ENCODE data around the gene GAB4.
"Not testable (repeated sequence)": the region's sequence is repeated elsewhere in the genome, so short reads cannot be mapped to it uniquely, and the experiment has no call there.

GAB4 gene, protein sequence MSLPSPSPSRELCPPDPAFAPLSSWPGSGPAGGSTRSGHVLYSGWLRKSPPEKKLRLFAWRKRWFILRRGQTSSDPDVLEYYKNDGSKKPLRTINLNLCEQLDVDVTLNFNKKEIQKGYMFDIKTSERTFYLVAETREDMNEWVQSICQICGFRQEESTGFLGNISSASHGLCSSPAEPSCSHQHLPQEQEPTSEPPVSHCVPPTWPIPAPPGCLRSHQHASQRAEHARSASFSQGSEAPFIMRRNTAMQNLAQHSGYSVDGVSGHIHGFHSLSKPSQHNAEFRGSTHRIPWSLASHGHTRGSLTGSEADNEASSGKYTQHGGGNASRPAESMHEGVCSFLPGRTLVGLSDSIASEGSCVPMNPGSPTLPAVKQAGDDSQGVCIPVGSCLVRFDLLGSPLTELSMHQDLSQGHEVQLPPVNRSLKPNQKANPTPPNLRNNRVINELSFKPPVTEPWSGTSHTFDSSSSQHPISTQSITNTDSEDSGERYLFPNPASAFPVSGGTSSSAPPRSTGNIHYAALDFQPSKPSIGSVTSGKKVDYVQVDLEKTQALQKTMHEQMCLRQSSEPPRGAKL

DNA sequence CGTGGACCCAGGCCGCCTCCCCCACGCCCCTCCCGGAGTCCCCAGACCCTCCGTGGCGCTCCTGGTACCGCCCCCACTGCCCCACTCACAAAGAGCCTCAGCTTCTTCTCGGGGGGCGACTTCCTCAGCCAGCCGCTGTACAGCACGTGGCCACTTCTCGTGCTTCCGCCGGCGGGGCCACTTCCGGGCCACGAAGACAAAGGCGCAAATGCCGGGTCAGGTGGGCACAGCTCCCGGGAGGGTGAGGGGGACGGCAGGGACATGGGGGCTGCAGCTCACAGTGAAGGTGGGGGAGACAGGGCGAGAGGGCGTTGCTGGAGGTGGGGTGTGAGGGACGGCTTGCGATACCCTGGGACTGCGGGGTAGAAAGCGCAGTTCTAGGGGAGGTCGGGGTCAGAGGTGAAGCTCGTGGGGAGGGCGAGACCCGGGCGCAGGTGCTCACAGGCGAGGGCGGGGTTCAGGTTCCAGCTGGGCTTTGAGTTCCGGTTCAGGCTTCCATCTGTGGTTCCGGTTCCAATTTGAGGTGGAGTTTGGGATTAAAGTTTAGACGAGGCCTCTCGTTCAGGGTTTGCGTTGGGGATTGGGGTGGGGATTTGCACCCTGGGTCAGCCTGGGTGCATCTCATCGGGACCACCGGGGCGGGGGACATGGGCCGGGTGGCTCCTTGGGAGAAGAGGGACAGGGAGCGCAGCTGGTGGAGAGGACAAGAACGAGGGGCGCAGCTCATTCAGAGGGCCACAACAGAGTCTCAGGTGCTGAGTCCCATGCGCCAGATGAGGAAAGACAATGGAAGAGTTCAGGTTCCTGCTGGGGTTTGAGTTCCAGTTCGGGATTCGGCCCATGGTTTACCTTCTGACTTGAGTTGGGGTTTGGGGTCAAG lies at the start of gene GAB4:
GAB4 (minus strand) TSS at position 371 of the 880 bp plus-strand sequence; CDS start at position 263, 108 bp downstream.
- H3K4me3 ChIP-seq (ENCODE audit: low read depth, low read length) = no peak within 1 kb of the TSS
- TF ChIP-seq, protein P1, sequence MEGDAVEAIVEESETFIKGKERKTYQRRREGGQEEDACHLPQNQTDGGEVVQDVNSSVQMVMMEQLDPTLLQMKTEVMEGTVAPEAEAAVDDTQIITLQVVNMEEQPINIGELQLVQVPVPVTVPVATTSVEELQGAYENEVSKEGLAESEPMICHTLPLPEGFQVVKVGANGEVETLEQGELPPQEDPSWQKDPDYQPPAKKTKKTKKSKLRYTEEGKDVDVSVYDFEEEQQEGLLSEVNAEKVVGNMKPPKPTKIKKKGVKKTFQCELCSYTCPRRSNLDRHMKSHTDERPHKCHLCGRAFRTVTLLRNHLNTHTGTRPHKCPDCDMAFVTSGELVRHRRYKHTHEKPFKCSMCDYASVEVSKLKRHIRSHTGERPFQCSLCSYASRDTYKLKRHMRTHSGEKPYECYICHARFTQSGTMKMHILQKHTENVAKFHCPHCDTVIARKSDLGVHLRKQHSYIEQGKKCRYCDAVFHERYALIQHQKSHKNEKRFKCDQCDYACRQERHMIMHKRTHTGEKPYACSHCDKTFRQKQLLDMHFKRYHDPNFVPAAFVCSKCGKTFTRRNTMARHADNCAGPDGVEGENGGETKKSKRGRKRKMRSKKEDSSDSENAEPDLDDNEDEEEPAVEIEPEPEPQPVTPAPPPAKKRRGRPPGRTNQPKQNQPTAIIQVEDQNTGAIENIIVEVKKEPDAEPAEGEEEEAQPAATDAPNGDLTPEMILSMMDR (IDR thresholded peaks at IDR 0.05; ENCODE audit: low read depth, low read length) = no peak

DNA sequence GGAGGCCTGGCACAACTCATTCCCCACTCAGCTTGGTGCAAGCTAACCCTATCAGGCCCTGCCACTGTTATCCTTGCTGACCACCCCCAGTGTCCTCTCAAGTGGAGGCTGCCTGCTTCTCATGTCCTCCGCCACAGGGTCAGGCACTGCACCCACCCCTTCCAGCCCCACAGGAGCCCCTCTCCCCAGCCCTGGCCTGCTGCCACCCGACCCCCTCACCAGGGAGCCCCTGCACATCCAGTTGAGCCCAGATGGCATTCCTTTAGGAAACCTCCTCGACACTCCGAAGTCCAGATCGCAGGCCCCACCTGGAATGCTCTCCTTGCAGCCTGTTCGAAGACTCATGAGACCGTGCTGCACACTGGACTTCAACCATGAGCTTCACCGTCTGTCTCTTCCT lies 48.8 kb upstream of the GAB4 start:
- TF ChIP-seq, protein P1 (IDR thresholded peaks at IDR 0.05; ENCODE audit: low read depth, low read length) = no peak
- H3K4me3 ChIP-seq (ENCODE audit: low read depth, low read length) = no peak overlapping the region

DNA sequence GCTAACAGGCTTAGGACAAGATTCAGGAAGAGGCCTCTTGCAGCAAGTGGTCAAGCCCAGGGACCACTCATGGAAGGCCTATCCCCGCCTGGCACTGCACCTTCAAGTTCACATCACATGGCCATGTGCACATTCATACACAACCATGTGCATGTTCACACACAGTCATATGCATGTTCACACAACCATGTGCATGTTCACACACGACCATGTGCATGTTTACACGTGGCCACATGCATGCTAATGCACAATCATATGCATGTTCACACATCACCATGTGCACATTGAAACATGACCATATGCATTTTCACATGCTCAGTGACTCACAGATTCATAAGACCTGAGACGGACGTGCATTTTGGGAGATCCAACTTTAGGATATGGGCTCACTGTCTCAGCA lies 48.0 kb upstream of the GAB4 start:
- H3K4me3 ChIP-seq (ENCODE audit: low read depth, low read length) = no peak overlapping the region
- TF ChIP-seq, protein P1 (IDR thresholded peaks at IDR 0.05; ENCODE audit: low read depth, low read length) = no peak

GRCh38 chr22:17047656-17048055 lies 39.6 kb upstream of the GAB4 start:
- TF ChIP-seq, protein P1 (IDR thresholded peaks at IDR 0.05; ENCODE audit: low read depth, low read length) = no peak

DNA sequence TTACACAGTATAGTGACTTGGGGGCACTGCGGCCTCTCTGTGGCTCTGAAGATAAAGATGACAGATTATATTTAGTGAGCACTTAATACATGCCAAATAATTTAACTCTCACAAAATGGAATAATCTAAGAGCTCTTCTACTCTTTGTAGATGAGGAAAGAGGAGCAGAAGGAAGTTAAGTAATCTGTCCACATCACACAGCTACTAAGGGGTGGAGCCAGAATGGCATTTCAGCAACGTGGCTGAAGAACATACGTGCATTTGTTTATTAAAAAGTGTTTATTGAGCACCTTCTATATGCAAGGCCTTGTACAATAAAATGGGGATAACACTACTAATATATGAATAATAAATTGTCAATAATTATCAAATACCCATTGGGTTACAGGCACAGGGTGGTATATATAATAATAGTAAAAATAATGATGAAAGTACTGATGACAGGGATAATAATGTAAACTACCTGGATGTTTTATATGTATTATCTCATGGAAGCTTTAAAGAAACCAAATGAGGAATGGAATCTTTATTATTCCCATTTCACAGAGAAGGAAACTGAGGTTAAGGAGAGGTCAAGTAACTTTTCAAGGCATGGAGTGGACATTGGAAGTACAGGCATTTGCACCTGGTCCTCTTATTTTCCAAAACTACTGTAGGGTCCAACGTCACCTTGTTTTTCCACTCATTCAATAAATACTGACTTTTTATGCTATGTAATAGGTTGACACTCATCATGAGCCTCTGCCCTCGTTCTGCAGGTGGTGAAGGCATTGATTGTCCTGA lies 38.7 kb upstream of the GAB4 start:
- H3K4me3 ChIP-seq (ENCODE audit: low read depth, low read length) = no peak overlapping the region
- TF ChIP-seq, protein P1 (IDR thresholded peaks at IDR 0.05; ENCODE audit: low read depth, low read length) = no peak

More at GRCh38 chr22:17047656-17048055, 39.6 kb upstream of the GAB4 start:
- no peak overlapping the region for H3K4me3 ChIP-seq (ENCODE audit: low read depth, low read length)

DNA sequence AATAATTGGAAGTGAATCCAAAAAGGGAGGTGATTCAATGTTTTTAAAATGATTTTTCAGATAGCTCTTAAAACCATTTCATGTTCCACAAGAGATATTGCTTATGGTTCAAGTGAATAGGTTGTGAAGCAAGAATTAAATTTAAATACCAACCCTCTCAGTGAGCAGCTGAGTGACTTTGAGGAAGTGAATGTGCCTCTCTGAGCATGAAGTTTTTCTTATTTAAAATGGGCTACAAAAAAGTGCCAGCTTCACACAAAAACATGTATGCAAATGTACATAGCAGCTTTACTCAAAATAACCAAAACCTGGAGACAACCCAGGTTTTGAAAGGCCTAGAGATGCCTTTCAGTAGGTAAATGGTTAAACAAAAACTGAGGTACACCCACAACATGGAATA lies 35.5 kb upstream of the GAB4 start:
- no peak overlapping the region for H3K4me3 ChIP-seq (ENCODE audit: low read depth, low read length)
- TF ChIP-seq, protein P1 (IDR thresholded peaks at IDR 0.05; ENCODE audit: low read depth, low read length) = no peak

- not testable (repeated sequence) for H3K4me3 ChIP-seq (ENCODE audit: low read depth, low read length)
Measured at GRCh38 chr22:17036842-17037711, 29.1 kb upstream of the GAB4 start.

DNA sequence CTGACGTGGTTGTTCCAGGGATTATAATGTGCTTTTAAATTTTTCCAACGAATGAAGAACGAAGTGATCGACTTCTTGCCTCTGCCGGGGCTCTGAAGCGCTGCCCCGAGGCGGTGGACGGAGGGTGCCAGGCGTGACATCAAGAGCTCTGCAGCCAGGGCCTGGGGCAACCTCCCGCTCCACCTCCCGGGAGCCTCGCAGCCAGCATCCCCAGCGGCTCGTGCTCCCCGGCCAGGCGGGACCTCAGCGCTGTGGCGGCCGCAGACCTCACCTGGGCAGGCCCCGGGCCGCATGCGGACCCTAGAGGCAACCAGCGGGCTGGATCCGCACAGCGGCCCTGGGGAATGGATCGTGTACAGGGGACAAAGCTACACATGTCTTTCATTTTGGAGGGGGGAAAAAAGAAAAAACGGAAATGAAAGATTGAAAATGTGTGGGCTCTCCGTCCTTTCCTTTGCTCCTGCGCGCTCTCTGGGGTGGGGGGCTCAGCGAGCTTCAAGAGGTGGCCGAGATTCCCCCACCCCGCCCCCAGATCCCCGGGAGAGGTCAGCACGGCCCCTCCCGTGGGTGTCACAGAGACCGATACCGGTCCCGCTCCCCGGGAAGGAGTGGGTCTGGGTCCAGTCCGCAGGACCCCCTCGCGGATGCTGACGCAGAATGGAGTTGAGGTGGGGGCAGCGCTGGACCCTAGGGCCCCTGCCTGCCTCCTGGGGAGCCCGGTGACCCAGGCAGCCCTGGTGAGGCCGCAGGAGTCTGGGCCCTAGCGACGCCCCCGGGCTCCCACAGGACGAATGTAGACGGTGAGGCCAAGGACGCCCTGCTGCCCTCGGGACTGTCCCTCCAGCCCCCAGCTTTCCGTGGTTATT lies 28.2 kb upstream of the GAB4 start:
- H3K4me3 ChIP-seq (ENCODE audit: low read depth, low read length) = not testable (repeated sequence)

All from WI38 (cell line).